SH-SY5Y (cell line): ENCODE measurements around the gene NPR2.

Experiments
- GATA2 ChIP-seq: IDR thresholded peaks from 2 replicates; pipeline ENCODE4 v1.6.1; 2011; ENCODE audit warnings: mild to moderate bottlenecking, low read depth, low read length
- GATA3 ChIP-seq: IDR thresholded peaks from 2 replicates; pipeline ENCODE4 v1.6.1; 2011; ENCODE audit warnings: low read depth, mild to moderate bottlenecking, low read length, moderate library complexity

DNA sequence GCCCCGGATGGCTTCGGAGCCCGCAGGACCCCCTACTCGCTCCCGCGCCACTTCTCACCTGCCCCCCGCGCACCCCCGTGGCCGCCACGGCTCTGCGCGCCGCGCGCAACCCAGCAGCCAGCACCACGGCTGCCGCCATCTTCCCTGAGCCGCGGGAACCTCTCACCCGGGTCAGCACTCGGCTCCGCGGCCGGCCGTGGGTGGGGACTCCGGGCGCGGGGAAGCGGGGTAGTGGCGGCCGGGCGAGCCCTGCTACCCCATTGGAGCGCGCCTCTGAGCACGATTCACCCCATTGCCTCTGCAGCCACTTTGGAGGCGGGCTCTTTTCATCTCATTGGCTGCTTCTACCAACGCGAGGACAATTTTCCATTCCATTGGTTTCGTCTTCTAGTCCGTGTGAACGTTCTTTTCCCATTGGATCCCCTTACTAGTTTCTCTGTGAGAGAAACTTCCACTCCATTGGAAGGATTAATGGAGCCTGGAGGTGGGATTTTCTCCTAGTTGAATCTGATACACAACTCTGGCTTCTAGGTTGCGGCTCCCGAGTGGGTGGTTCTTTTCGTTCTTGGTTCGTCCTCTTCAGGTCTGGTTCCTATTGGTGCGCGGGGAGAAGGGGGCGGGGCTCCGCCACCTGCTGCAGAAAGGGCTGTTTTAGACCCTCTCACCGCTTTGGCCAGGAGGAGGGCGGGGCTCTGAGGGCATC lies 23.6 kb downstream of the NPR2 start, which contains the start of gene HINT2:
- TF ChIP-seq GATA2 (no peak), GATA3 (no peak)
